ENCODE data around the gene PLEKHB1. TPM values are rescaled to one million over a fixed set of nuclear protein-coding genes. Genes with fewer than 3 reads are reported as not detected.

The PLEKHB1 gene
- total RNA-seq, 4 donors from 2014 or later = 1.1 to 8.2 (median 4.2) TPM

DNA sequence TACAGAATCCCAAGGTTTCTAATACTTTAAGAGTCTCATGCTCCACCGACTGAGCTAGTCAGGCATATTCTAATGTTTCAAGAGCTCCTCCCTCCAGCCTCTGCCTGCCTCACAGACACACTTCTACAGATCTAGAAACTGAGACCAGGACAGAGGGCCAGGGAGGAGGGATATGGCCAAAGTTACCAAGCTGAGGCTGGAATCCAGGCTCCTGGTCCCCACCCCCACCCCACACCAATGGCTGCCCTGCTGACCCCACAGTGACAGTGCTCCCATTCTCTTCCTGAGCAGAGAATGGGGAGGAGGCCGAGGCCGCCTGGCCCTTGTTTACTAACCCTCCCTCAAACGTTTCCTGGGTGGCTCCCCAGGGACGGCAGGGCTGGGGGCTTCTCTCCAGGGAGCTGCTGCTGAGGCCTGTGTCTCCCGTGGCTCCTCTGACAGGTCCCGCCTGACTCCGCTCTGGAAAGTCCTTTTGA, 2.2 kb downstream of the PLEKHB1 start:
- no peak for ATAC-seq (ENCODE audit: low FRiP score)
- TF ChIP-seq, protein P1, sequence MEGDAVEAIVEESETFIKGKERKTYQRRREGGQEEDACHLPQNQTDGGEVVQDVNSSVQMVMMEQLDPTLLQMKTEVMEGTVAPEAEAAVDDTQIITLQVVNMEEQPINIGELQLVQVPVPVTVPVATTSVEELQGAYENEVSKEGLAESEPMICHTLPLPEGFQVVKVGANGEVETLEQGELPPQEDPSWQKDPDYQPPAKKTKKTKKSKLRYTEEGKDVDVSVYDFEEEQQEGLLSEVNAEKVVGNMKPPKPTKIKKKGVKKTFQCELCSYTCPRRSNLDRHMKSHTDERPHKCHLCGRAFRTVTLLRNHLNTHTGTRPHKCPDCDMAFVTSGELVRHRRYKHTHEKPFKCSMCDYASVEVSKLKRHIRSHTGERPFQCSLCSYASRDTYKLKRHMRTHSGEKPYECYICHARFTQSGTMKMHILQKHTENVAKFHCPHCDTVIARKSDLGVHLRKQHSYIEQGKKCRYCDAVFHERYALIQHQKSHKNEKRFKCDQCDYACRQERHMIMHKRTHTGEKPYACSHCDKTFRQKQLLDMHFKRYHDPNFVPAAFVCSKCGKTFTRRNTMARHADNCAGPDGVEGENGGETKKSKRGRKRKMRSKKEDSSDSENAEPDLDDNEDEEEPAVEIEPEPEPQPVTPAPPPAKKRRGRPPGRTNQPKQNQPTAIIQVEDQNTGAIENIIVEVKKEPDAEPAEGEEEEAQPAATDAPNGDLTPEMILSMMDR (IDR thresholded peaks at IDR 0.05) = no peak
- DNase-seq (ENCODE audit: low spot score) = no peak

GRCh38 chr11:73649206-73649605, 2.8 kb downstream of the PLEKHB1 start:
- TF ChIP-seq, protein P1 (IDR thresholded peaks at IDR 0.05) = no peak
- ATAC-seq (ENCODE audit: low FRiP score) = no peak

DNA sequence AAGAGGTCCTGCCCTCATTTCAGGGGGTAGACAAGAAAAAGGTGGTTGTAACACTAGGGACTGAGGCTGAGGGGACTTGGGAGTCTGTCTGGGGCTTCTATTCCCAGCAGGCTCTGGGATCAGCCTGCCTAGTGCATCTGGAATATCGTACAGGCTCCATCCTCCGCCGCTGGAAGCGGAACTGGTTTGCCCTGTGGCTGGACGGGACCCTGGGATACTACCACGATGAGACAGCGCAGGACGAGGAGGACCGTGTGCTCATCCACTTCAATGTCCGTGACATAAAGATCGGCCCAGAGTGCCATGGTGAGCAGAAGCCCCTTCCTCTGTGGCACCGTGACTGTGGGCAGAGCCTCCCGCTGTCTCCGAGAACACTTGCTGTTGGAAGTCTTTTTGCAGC, 4.0 kb downstream of the PLEKHB1 start:
- no peak for ATAC-seq (ENCODE audit: low FRiP score)
- DNase-seq (ENCODE audit: low spot score) = no peak
- TF ChIP-seq, protein P1 (IDR thresholded peaks at IDR 0.05) = no peak

More at GRCh38 chr11:73649206-73649605, 2.8 kb downstream of the PLEKHB1 start:
- DNase-seq (ENCODE audit: low spot score) = no peak

DNA sequence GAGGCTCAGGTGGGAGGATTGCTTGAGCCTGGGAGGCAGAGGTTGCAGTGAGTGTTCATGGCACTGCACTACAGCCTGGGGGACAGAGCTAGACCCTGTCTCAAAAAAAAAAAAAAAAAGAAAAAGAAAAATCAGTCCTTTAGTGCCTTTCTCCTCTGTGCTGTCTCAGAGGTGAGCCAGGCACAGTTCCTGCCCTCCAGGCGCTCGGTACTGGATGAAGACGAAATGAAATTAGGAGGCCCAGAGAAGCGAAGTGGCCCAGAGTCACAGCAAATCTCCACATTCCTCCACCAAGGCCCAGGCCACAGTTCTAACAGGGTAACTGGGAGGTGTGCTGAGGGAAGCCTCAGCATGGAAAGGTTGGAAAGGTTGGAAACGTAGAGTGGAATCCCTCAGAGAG, 4.9 kb downstream of the PLEKHB1 start:
- TF ChIP-seq, protein P1 (IDR thresholded peaks at IDR 0.05) = no peak
- DNase-seq (ENCODE audit: low spot score) = no peak
- ATAC-seq (ENCODE audit: low FRiP score) = no peak

DNA sequence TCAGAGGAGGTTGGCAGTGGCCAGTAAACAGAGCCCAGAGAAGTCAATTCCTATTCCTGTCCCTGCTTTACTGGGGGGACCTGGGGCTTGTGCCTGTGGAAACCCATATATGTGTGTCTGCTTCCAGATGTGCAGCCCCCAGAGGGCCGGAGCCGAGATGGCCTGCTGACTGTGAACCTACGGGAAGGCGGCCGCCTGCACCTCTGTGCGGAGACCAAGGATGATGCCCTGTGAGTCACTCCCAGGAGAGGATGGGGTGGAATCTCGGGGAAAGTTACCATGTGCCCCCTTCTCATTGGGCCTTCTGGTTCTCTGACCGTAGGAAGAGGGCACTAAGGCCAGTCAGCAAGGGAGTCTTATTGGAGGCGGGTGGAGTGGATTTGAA, 5.3 kb downstream of the PLEKHB1 start:
- DNase-seq (ENCODE audit: low spot score) (no peak), ATAC-seq (ENCODE audit: low FRiP score) (no peak)
- TF ChIP-seq, protein P1 (IDR thresholded peaks at IDR 0.05) = no peak

DNA sequence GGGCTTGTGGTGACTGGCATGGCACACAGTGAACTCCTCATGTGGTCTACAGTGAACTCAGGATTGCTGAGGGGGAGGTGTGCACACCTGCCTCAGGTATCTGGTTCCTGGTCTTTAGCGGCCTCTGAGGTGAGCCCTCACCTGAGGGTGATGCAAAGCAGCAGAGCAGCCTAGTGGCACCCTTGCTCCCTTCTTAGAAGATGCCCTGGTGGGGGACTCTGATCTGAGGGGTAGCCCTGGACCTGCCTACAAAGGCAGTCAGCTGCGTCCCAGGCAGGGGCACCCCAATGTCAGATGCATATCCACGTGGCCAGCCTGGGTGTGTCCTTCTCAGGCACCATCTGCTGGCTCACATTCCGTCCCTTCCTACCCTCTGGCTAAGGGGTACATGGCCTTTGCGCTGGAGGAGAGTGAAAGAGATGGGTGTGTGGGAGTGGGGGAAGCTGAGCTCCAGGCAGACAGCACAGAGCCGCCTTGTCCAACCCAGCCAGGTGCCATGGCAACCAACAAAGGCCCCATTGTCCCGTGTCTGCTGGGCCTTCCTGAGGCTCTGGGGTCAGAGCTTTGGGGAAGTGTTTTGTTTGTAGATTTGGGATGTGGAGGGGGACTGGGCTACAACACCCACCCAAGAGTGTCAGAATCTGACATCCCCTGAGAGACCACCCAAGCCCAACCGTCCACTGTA, 5.8 kb downstream of the PLEKHB1 start:
- no peak for ATAC-seq (ENCODE audit: low FRiP score)
- no peak for DNase-seq (ENCODE audit: low spot score)
- TF ChIP-seq, protein P1 (IDR thresholded peaks at IDR 0.05) = no peak

Measured in omental fat pad (tissue), 4 donors.